ENCODE data around the gene ING4.

The ING4 gene

DNA sequence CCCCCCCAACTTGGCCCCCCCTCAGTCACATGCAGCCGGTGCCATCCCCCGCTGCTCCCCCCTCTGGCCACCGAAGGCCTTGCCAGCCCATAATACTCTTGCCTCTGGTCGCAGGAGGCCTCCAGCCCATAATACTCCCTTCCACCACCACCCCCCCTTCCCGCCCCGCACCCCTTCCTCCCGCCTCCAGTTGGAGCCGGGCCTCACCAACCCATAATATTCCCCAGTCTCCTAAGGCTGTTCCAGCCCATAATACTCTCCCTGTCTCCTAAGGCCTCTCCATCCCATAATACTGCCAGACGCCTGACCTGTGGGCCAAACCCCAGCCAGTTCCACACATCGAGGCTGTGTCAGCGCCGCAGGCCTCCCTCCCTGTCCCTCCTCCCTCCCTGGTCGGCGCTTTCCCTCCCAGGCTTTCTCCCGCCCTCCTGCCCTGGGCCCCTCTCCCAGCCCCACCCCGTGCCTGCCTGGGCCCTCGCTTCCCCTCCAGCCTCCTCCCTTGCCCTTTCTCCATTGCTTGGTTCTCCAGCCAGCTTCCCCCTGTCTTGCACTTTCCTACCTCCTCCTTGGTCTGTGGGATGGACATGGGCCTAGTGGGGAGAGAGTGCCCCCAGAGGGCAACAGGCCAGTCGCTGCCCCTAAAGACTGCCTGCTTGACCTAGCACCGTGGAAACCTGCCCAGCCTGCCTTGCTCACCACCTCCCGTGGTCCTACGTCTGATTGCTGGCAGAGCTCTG is 49.0 kb downstream of the ING4 start:
- TF ChIP-seq GLIS3 (CRISPR knock-in tag; IDR thresholded peaks at IDR 0.05) (0 out of 2 replicates have a peak, but pooled peaks have one; percentile 59), CSDC2 (CRISPR knock-in tag; IDR thresholded peaks at IDR 0.05) (peak; percentile 91; the same call in 1 of the 2 replicates), ZNF565 (CRISPR knock-in tag; conservative IDR thresholded peaks at IDR 0.05; ENCODE audit: low read depth) (0 out of 2 replicates have a peak, but pooled peaks have one; percentile 3), ZNF70 (CRISPR knock-in tag; IDR thresholded peaks at IDR 0.05) (peak; percentile 32; the same call in 1 of the 2 replicates), ZFP3 (CRISPR knock-in tag; IDR thresholded peaks at IDR 0.05) (peak; percentile 53), RARB (CRISPR knock-in tag; IDR thresholded peaks at IDR 0.05) (no peak), ARNTL (CRISPR knock-in tag; IDR thresholded peaks at IDR 0.05; ENCODE audit: borderline replicate concordance, low read depth) (peak; percentile 76; the same call in 1 of the 2 replicates), OSR1 (CRISPR knock-in tag; IDR thresholded peaks at IDR 0.05) (no peak), ZC3H10 (CRISPR knock-in tag; IDR thresholded peaks at IDR 0.05) (no peak), TCF4 (CRISPR knock-in tag; IDR thresholded peaks at IDR 0.05; ENCODE audit: borderline replicate concordance) (peak; percentile 44; the same call in 1 of the 2 replicates), TOX (CRISPR knock-in tag; IDR thresholded peaks at IDR 0.05; ENCODE audit: borderline replicate concordance) (peak; percentile 34; the same call in 1 of the 2 replicates), PPARA (CRISPR knock-in tag; IDR thresholded peaks at IDR 0.05; ENCODE audit: borderline replicate concordance) (peak; percentile 79; the same call in 1 of the 2 replicates), SNAI2 (CRISPR knock-in tag; IDR thresholded peaks at IDR 0.05) (peak; percentile 58; the same call in 1 of the 2 replicates), ZFP30 (CRISPR knock-in tag; IDR thresholded peaks at IDR 0.05) (no peak)
- TF ChIP-seq, protein P1, sequence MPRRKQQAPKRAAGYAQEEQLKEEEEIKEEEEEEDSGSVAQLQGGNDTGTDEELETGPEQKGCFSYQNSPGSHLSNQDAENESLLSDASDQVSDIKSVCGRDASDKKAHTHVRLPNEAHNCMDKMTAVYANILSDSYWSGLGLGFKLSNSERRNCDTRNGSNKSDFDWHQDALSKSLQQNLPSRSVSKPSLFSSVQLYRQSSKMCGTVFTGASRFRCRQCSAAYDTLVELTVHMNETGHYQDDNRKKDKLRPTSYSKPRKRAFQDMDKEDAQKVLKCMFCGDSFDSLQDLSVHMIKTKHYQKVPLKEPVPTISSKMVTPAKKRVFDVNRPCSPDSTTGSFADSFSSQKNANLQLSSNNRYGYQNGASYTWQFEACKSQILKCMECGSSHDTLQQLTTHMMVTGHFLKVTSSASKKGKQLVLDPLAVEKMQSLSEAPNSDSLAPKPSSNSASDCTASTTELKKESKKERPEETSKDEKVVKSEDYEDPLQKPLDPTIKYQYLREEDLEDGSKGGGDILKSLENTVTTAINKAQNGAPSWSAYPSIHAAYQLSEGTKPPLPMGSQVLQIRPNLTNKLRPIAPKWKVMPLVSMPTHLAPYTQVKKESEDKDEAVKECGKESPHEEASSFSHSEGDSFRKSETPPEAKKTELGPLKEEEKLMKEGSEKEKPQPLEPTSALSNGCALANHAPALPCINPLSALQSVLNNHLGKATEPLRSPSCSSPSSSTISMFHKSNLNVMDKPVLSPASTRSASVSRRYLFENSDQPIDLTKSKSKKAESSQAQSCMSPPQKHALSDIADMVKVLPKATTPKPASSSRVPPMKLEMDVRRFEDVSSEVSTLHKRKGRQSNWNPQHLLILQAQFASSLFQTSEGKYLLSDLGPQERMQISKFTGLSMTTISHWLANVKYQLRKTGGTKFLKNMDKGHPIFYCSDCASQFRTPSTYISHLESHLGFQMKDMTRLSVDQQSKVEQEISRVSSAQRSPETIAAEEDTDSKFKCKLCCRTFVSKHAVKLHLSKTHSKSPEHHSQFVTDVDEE (CRISPR knock-in tag; IDR thresholded peaks at IDR 0.05), result peak; percentile 68
- TF ChIP-seq, protein P2, sequence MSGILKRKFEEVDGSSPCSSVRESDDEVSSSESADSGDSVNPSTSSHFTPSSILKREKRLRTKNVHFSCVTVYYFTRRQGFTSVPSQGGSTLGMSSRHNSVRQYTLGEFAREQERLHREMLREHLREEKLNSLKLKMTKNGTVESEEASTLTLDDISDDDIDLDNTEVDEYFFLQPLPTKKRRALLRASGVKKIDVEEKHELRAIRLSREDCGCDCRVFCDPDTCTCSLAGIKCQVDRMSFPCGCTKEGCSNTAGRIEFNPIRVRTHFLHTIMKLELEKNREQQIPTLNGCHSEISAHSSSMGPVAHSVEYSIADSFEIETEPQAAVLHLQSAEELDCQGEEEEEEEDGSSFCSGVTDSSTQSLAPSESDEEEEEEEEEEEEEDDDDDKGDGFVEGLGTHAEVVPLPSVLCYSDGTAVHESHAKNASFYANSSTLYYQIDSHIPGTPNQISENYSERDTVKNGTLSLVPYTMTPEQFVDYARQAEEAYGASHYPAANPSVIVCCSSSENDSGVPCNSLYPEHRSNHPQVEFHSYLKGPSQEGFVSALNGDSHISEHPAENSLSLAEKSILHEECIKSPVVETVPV (CRISPR knock-in tag; IDR thresholded peaks at IDR 0.05), result no peak
- TF ChIP-seq, protein P3, sequence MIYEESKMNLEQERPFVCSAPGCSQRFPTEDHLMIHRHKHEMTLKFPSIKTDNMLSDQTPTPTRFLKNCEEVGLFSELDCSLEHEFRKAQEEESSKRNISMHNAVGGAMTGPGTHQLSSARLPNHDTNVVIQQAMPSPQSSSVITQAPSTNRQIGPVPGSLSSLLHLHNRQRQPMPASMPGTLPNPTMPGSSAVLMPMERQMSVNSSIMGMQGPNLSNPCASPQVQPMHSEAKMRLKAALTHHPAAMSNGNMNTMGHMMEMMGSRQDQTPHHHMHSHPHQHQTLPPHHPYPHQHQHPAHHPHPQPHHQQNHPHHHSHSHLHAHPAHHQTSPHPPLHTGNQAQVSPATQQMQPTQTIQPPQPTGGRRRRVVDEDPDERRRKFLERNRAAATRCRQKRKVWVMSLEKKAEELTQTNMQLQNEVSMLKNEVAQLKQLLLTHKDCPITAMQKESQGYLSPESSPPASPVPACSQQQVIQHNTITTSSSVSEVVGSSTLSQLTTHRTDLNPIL (CRISPR knock-in tag; IDR thresholded peaks at IDR 0.05; ENCODE audit: low read depth), result no peak
- peak; percentile 83 for ATAC-seq

DNA sequence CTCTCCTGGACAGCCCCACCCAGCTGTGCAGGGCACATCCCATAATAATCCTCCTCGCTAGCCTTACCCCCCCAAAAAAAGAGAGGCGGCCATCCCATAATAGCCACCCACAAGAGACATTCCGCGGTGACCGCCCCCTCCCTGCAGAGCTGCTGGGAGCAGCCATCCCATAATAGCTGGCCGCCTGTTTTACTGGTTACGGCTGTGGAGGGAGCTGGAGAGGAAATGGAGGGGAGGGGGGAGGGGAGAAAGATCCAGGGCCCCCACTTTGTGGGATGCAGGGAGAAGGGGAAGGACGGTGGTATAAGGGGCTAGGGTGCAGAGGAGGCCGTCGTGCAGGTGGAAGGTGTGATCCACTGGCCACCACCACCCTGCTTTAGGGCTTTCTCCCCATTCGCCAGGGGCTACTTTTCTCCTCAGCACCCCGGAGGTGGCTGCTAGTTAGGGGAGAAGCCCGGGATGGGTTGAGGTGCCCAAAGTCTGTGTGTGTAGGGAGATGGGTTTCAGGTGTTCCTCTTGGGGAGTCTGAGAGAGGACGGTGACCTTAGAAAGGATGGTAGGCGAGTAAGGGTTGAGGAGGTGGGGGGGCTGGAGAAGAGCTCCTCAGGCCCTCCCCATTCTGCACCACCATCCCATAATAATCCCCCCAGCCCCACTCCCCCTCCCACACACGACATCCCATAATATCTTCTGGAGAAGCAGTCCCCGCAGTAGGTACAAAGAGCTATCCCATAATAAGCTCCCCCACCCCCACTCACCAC is 49.7 kb downstream of the ING4 start:
- ATAC-seq, result peak; percentile 38
- TF ChIP-seq RARB (CRISPR knock-in tag; IDR thresholded peaks at IDR 0.05) (no peak), ESRRG (CRISPR knock-in tag; IDR thresholded peaks at IDR 0.05) (no peak), ZNF70 (CRISPR knock-in tag; IDR thresholded peaks at IDR 0.05) (peak; percentile 50; the same call in 1 of the 2 replicates), ZNF565 (CRISPR knock-in tag; conservative IDR thresholded peaks at IDR 0.05; ENCODE audit: low read depth) (0 out of 2 replicates have a peak, but pooled peaks have one; percentile 51), ZFP3 (CRISPR knock-in tag; IDR thresholded peaks at IDR 0.05) (no peak; the same call in 1 of the 2 replicates), ZC3H10 (CRISPR knock-in tag; IDR thresholded peaks at IDR 0.05) (no peak), ZFP30 (CRISPR knock-in tag; IDR thresholded peaks at IDR 0.05) (peak; percentile 45; the same call in 1 of the 2 replicates), GLIS3 (CRISPR knock-in tag; IDR thresholded peaks at IDR 0.05) (no peak), TOX (CRISPR knock-in tag; IDR thresholded peaks at IDR 0.05; ENCODE audit: borderline replicate concordance) (no peak), ARNTL (CRISPR knock-in tag; IDR thresholded peaks at IDR 0.05; ENCODE audit: borderline replicate concordance, low read depth) (0 out of 2 replicates have a peak, but pooled peaks have one; percentile 35), PPARA (CRISPR knock-in tag; IDR thresholded peaks at IDR 0.05; ENCODE audit: borderline replicate concordance) (no peak), OSR1 (CRISPR knock-in tag; IDR thresholded peaks at IDR 0.05) (no peak), ZNF8 (CRISPR knock-in tag; IDR thresholded peaks at IDR 0.05) (no peak), BACH2 (CRISPR knock-in tag; IDR thresholded peaks at IDR 0.05; ENCODE audit: borderline replicate concordance) (no peak)
- TF ChIP-seq, protein P4, sequence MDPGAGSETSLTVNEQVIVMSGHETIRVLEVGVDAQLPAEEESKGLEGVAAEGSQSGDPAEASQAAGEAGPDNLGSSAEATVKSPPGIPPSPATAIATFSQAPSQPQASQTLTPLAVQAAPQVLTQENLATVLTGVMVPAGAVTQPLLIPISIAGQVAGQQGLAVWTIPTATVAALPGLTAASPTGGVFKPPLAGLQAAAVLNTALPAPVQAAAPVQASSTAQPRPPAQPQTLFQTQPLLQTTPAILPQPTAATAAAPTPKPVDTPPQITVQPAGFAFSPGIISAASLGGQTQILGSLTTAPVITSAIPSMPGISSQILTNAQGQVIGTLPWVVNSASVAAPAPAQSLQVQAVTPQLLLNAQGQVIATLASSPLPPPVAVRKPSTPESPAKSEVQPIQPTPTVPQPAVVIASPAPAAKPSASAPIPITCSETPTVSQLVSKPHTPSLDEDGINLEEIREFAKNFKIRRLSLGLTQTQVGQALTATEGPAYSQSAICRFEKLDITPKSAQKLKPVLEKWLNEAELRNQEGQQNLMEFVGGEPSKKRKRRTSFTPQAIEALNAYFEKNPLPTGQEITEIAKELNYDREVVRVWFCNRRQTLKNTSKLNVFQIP (CRISPR knock-in tag; IDR thresholded peaks at IDR 0.05; ENCODE audit: borderline replicate concordance, low read depth), result no peak
- TF ChIP-seq, protein P5, sequence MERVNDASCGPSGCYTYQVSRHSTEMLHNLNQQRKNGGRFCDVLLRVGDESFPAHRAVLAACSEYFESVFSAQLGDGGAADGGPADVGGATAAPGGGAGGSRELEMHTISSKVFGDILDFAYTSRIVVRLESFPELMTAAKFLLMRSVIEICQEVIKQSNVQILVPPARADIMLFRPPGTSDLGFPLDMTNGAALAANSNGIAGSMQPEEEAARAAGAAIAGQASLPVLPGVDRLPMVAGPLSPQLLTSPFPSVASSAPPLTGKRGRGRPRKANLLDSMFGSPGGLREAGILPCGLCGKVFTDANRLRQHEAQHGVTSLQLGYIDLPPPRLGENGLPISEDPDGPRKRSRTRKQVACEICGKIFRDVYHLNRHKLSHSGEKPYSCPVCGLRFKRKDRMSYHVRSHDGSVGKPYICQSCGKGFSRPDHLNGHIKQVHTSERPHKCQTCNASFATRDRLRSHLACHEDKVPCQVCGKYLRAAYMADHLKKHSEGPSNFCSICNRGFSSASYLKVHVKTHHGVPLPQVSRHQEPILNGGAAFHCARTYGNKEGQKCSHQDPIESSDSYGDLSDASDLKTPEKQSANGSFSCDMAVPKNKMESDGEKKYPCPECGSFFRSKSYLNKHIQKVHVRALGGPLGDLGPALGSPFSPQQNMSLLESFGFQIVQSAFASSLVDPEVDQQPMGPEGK (CRISPR knock-in tag; IDR thresholded peaks at IDR 0.05; ENCODE audit: borderline replicate concordance), result 0 out of 2 replicates have a peak, but pooled peaks have one; percentile 72
- TF ChIP-seq, protein P3 (CRISPR knock-in tag; IDR thresholded peaks at IDR 0.05; ENCODE audit: low read depth), result no peak

Measured in SK-N-SH treated with all-trans-retinoic acid at 6 μM for 48 hours (cell line).